Measurements from ENCODE around the gene S100A7A.
"Not testable (repeated sequence)": the region's sequence is repeated elsewhere in the genome, so short reads cannot be mapped to it uniquely, and the experiment has no call there.

S100A7A gene

GRCh38 chr1:153395776-153396175 lies 20.5 kb upstream of the S100A7A start:
- DNase-seq: no peak

DNA sequence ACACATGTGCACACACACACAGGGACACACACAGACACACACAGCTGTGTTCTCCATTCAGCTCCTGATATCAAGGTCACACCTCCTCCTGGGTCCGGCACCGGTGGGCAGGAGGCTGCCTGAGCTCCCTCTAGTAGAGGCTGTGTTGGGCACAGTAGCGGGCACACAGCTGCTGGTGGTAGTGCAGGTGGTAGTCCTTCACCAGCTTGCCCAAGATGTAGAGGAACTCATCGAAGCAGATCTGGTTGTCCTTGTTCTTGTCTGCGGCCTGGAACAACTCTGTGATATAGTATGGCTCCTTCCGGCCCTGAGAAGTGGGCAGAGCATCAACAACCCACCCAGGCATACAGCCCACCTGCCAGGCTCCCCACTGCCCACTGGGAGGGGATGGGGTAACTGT lies 19.9 kb upstream of the S100A7A start:
- DNase-seq: no peak

DNA sequence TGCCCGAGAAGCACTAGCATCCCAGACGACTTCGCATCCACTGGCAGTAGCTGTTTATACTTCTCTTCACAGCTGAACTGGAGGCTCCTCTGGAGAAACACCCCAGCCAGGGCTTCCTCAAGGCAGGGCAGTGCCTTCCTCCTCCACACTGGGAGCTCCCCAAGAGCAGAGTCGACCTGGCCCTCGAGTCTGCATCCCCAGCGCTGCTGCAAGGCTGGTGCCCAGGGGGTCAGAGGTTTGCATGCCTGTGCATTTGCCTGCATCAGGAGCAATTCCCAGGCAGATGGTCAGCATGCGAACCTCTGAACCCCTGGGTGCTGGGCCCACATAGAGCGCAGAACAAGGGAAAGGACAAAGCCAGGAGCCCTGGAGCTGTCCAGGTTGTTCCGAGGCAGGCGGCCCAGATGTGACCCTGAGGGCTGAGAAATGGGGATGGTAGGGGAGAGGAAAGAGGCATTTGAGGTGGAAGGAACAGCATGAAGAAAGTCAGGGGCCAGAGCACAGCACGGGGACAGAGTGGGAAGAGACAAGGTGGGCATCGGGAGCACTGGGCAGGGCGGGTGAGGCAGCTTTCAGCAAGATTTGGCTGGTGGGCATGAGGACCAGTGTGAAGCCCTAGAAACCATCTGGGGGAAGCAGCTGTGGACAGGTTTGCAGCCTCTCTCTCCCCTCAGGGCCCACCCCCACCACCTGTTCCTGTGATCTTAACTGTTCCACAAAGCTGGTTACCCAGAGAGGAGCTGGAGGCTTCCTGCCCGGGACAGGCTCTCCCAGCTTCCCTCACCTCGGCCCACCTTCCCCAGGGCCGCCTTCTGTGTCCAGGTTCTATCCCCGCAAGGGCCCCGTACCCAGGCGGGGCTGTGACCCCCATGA lies 19.0 kb upstream of the S100A7A start:
- no peak for DNase-seq

DNA sequence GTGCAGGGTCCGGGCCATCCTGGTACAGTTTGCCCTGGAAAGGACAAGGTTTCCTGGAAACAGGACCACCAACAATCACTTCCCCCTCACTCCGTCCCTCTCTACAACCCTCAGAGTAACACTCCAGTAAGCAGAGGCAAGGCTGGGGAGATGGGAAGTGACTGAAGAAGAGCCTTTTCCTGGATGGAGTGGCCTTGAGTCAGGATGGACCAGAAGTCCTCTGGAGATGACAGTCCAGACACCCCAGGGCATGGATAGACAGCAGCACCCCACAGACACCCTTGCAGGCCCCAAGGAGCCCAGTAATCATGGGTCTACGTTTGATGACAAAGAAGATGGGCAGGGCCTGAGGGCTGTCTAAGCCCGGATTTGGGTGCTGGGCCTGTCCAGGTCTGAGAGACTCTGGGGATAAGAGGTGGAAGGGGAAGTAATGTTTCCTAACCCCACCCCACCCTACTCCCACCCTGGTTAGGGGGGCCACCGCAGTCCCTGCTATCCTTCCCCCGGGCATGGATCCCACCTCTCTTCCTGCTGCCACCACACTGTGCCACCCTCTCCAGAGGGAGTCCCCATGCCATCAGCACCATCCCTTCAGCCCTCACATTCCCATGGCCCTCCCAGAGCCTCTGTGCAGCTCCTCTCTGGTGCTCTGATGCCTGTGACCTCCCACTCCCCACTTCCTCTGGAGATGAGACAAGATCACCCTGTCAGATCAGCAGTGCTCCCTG lies 18.2 kb upstream of the S100A7A start:
- no peak for DNase-seq

- no peak for DNase-seq
Measured at GRCh38 chr1:153399401-153400055, 16.8 kb upstream of the S100A7A start.

DNA sequence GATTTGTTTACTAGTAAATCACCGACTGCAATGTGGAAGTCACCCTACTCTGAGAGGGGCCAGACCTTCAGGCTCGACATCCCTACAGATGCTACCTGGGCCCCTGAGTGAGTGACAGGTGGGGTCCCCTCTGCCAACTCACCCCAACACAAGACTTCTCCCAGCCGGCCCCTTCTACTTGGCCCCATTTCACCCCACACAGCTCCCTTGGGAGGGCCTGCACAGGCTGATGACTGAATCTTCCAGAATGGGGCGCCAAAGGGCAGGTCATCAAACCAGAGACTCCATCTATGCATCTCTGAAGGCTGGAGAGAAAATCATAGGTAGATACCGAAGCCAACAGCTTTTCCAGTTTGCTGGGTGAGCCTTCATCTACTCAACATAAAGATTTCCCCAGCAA lies 16.1 kb upstream of the S100A7A start:
- DNase-seq: no peak

DNA sequence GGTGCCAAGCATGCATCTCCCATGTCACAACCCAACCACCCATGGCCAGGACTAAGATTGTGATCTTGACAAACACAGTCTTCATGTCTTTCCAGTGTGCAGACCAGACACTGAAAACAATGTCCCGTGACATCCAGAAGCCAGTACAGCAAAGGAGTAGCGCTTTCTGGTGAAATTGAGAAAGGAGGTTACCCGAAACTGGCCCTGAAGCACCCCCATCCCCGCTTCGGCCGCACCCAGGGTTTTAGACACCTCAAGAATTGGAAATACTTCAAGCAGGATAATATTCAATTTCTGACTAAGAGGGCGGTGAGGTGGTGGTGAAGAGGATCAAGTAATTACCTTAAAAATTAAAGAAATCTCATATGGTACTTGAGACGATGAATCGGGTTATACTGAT lies 14.9 kb upstream of the S100A7A start:
- DNase-seq: no peak

DNA sequence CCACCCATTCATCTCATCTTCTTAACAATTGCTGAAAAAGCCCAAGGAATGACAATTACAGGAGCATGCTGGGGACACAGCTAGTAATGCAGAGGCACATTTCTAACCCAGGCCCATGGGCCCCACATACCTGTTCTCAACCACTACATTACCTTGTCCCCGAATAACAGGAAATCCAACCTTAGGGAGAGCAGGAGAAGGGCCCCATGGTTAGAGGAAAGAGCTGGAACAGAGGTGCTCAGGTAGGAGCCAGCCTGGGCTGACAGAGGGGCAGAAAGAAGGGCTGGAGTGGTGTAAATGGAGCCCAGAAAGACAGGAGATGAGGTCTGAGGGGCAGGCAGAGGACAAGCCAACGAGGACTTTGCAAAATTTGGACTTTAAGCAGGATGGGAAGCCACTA lies 14.1 kb upstream of the S100A7A start:
- no peak for DNase-seq

- no peak for DNase-seq
Measured at GRCh38 chr1:153403421-153404085, 12.8 kb upstream of the S100A7A start.

GRCh38 chr1:153404086-153404635 lies 12.2 kb upstream of the S100A7A start:
- no peak for DNase-seq

DNA sequence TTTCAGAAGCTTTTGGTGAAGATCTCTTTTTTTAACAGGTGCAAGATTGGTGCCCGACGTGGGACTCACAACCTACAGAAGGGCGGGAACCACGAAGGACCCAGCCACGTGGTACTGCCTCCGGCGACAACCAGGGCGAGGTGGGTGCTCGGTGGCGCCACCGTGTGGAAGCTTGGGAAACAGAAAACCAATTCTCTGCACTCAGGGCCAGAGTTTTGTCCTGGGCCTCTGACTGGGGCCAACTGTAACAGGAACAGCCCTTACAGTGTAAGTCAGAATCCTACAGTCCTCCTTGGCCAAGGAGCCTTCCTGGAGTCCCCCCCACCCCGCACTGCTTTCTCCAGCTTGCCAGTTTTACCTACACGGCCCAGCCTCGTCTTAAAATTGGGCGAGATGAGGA lies 11.6 kb upstream of the S100A7A start:
- peak; percentile 36 for DNase-seq

- not testable (repeated sequence) for DNase-seq
Measured at GRCh38 chr1:153405825-153406599, 10.3 kb upstream of the S100A7A start.

DNA sequence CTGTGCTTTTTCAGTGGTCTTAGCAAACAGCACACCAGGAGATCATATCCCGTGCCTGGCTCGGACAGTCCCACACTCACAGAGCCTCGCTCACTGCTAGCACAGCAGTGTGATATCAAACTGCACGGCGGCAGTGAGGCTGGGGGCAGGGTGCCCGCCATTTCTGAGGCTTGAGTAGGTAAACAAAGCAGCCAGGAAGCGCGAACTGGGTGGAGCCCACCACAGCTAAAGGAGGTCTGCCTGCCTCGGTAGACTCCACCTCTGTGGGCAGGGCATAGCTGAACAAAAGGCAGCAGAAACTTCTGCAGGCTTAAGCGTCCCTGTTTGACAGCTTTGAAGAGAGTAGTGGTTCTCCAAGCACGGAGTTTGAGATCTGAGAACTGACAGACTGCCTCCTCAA lies 9.0 kb upstream of the S100A7A start:
- not testable (repeated sequence) for DNase-seq

- not testable (repeated sequence) for DNase-seq
Measured at GRCh38 chr1:153413961-153414360, 2.4 kb upstream of the S100A7A start.

GRCh38 chr1:153417136-153417888 lies 992 bp downstream of the S100A7A start:
- no peak for DNase-seq

- DNase-seq: not testable (repeated sequence)
Measured at GRCh38 chr1:153418758-153419435, 2.6 kb downstream of the S100A7A start.

DNA sequence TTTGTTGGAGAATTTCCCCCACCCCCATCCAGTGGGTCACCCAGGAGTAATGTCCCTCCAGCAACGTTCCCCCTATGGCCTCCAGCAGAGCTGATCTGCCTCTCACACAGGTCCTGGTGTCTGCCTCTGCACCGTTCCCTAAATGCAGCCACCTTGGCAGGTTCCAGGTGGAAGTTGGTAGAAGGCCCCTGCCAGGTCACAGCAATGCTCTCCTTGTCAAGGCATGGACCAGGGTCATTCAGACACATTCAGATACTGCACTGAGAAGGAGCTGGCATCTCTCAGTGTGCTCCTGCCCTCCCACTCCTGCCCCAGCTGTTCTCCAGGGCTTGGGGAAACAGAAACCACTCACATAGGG lies 3.1 kb downstream of the S100A7A start:
- DNase-seq: not testable (repeated sequence)

DNA sequence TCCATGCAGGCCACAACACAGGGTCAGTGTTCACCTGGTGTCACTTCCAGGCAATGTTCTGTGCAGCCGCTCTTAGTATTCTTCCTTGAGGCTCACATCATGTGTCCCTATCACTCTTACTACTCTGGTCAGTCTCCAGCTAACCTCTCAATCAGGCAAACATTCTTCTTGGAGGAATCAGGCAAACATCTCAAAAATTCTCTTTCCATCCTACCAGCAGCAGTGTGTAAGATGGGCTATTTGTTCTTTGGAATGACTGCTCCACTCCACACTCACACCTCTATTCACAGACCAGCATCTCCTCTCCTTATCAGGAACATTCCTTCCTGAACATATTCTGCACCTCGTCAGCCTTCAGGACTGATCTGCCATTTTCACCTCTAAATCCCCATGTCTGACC lies 4.0 kb downstream of the S100A7A start:
- DNase-seq: no peak

GRCh38 chr1:153422450-153423068 lies 6.2 kb downstream of the S100A7A start:
- peak; percentile 45 for DNase-seq

- no peak for DNase-seq
Measured at GRCh38 chr1:153426809-153427208, 10.5 kb downstream of the S100A7A start.
